SU-DHL-6 (cell line): ENCODE data around the gene EFTUD2.

ENCODE experiments used
- CTCF ChIP-seq: fragments of 200-600 bp; sonication (generic); IDR thresholded peaks from one replicate; pipeline ENCODE4 v1.5.1; 2017; ENCODE audit warnings: antibody characterized with exemption, mild to moderate bottlenecking, low read length, moderate library complexity; ENCODE audit not compliant: insufficient read depth, poor library complexity, severe bottlenecking
- EZH2phosphoT487 ChIP-seq: fragments of 200-600 bp; sonication (generic), shearing (Covaris generic); conservative IDR thresholded peaks from 2 replicates; pipeline ENCODE4 v1.6.1; 2018; ENCODE audit warnings: mild to moderate bottlenecking, antibody characterized with exemption, low read length, moderate library complexity, mixed read lengths

GRCh38 chr17:44935116-44935515 lies 35.9 kb upstream of the EFTUD2 start:
- no peak for TF ChIP-seq CTCF
- no peak for TF ChIP-seq EZH2phosphoT487
